Transverse colon (tissue), 4 donors: ENCODE data around the gene ARHGDIG.

Experiments
- POLR2A ChIP-seq: fragments of 450-650 bp; IDR thresholded peaks from one replicate; pipeline ENCODE4 v1.6.1; 2016; ENCODE audit warnings: antibody characterized with exemption, mild to moderate bottlenecking, moderate library complexity
- POLR2AphosphoS5 ChIP-seq, 3 donors: sonication (generic); formaldehyde crosslinking; IDR thresholded peaks; one replicate each; pipeline ENCODE4 v1.6.1; 2016; ENCODE audit warnings: antibody characterized with exemption in 3 of 3
- TF ChIP-seq, protein P1 (sequence below), 5 experiments: fragments of 200-600 bp in 3 of 5; fragments of 450-650 bp in 2 of 5; sonication (generic) in 3 of 5; IDR thresholded peaks; 1 replicate in 2 of 5; 2 replicates in 3 of 5; pipeline ENCODE4 v1.5.1; 2016 to 2017; ENCODE audit warnings: antibody characterized with exemption in 5 of 5, inconsistent platforms in 3 of 5, mild to moderate bottlenecking in 2 of 5, moderate library complexity in 1 of 5

GRCh38 chr16:252366-253337, 27.7 kb upstream of the ARHGDIG start:
- TF ChIP-seq POLR2AphosphoS5 (IDR thresholded peaks at IDR 0.05), result peak in 1 of 3 donors; percentile 11
- no peak for TF ChIP-seq POLR2A
- TF ChIP-seq, protein P1, sequence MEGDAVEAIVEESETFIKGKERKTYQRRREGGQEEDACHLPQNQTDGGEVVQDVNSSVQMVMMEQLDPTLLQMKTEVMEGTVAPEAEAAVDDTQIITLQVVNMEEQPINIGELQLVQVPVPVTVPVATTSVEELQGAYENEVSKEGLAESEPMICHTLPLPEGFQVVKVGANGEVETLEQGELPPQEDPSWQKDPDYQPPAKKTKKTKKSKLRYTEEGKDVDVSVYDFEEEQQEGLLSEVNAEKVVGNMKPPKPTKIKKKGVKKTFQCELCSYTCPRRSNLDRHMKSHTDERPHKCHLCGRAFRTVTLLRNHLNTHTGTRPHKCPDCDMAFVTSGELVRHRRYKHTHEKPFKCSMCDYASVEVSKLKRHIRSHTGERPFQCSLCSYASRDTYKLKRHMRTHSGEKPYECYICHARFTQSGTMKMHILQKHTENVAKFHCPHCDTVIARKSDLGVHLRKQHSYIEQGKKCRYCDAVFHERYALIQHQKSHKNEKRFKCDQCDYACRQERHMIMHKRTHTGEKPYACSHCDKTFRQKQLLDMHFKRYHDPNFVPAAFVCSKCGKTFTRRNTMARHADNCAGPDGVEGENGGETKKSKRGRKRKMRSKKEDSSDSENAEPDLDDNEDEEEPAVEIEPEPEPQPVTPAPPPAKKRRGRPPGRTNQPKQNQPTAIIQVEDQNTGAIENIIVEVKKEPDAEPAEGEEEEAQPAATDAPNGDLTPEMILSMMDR (IDR thresholded peaks at IDR 0.05), result no peak
